GM12878 (cell line): ENCODE results near the gene PRR7. TPM values are rescaled to one million over a fixed set of nuclear protein-coding genes. Genes with fewer than 3 reads are reported as not detected.

ENCODE experiments used
- ATF7 ChIP-seq: fragments of 450-650 bp; IDR thresholded peaks from 2 replicates; pipeline ENCODE4 v1.6.1; 2016; ENCODE audit warnings: low read depth, mild to moderate bottlenecking
- EED ChIP-seq: sonication (generic); IDR thresholded peaks from 2 replicates; pipeline ENCODE4 v1.6.1; 2016; ENCODE audit warnings: antibody characterized with exemption, low read depth
- IKZF1 ChIP-seq: fragments of 450-650 bp; conservative IDR thresholded peaks from 2 replicates; pipeline ENCODE4 v1.6.1; 2017; ENCODE audit warnings: antibody characterized with exemption, mild to moderate bottlenecking
- MTA3 ChIP-seq: IDR thresholded peaks from 2 replicates; pipeline ENCODE4 v1.6.1; 2012; ENCODE audit warnings: low read length, inconsistent platforms, borderline replicate concordance
- NBN ChIP-seq: fragments of 450-650 bp; IDR thresholded peaks from 2 replicates; pipeline ENCODE4 v1.6.1; 2016
- POLR2AphosphoS2 ChIP-seq: IDR thresholded peaks from 2 replicates; pipeline ENCODE4 v1.6.1; 2011; ENCODE audit warnings: low read depth, mild to moderate bottlenecking, low read length, improper control_type of control experiment, moderate library complexity
- RAD21 ChIP-seq: IDR thresholded peaks from 2 replicates; pipeline ENCODE4 v1.6.1; 2011; ENCODE audit warnings: mild to moderate bottlenecking, low read depth, low read length, moderate library complexity; ENCODE audit not compliant: insufficient read depth
- RBBP5 ChIP-seq: fragments of 200-600 bp; sonication (generic); conservative IDR thresholded peaks from 2 replicates; pipeline ENCODE4 v1.6.1; 2016
- polyA plus RNA-seq, 11 experiments: library from polyadenylated mRNA; depleted of rRNA in 4 of 11; unstranded in 6 of 11; stranded (reverse) in 5 of 11; fragments of >200 nt; fragmentation: Nextera tagmentation in 4 of 11; fragmentation: Illumina TruSeq in 1 of 11; extraction: Ambion mirVana in 4 of 11; extraction: Trizol in 1 of 11; gene quantifications; 1 replicate in 1 of 11; 2 replicates in 10 of 11; pipeline versions ENCODE4 v1.2.1 to v1.2.3, GENCODE V29; 2011 to 2016; ENCODE audit warnings: inconsistent platforms in 2 of 11, missing spikeins in 2 of 11, low read depth in 1 of 11
- total RNA-seq, 4 experiments: library from RNA; depleted of rRNA in 3 of 4; stranded (reverse); fragments of >200 nt in 3 of 4; fragmentation: Illumina TruSeq in 1 of 4; extraction: Trizol in 1 of 4; gene quantifications; 2 replicates each; pipeline versions ENCODE4 v1.2.1 to v1.2.3, GENCODE V29; 2013 to 2021
- TF ChIP-seq, protein P1 (sequence below): IDR thresholded peaks from 2 replicates; pipeline ENCODE4 v1.6.1; 2012; ENCODE audit warnings: low read depth, low read length, improper control_type of control experiment
- TF ChIP-seq, protein P2 (sequence below): fragments of 450-650 bp; conservative IDR thresholded peaks from 2 replicates; pipeline ENCODE4 v1.6.1; 2017; ENCODE audit warnings: mild to moderate bottlenecking, moderate library complexity

The PRR7 gene
- total and polyA plus RNA-seq, 10 of the 15 experiments (the other 5 are each of a cell fraction or from before 2014, with no cell fraction given): 0.09 to 18.8 (median 4.6) TPM; not detected in 2

DNA sequence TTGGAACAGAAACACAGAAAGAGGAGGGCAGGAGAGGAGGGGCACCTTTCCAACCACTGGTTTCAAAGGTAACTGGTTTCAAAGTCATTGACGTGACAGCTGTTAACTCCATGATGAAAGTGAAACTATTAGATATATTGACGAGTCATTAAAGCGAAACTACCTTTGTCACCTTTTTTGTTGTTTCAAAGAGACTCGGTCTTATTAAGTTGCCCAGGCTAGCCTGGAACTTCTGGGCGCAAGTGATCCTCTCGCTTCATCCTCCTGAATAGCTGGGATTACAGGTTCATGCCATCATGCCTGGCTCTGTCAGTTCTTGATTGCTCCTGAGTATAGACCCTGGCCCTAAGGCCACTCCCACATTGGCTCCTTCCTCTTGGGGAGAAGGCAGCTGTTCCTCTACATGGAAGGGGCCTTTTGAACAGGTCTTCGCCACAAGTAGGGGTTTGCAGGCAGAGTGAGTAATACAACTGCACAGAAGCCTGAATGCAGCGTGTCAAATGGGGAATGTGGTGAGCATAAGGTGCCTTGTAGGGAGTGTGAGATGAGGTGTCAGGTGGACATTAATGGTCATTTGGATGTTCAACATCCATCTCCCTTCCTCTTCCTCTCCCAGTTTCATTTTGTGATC lies 33.9 kb upstream of the PRR7 start (continued):
- TF ChIP-seq, protein P1, sequence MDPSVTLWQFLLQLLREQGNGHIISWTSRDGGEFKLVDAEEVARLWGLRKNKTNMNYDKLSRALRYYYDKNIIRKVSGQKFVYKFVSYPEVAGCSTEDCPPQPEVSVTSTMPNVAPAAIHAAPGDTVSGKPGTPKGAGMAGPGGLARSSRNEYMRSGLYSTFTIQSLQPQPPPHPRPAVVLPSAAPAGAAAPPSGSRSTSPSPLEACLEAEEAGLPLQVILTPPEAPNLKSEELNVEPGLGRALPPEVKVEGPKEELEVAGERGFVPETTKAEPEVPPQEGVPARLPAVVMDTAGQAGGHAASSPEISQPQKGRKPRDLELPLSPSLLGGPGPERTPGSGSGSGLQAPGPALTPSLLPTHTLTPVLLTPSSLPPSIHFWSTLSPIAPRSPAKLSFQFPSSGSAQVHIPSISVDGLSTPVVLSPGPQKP: no peak
- TF ChIP-seq ATF7 (peak; percentile 73; the same call in 1 of the 2 replicates), EED (peak; percentile 53; the same call in 1 of the 2 replicates), POLR2AphosphoS2 (no peak), IKZF1 (peak; percentile 72), RAD21 (no peak), NBN (peak; percentile 83; the same call in 1 of the 2 replicates), RBBP5 (peak; percentile 83; the same call in 1 of the 2 replicates), MTA3 (0 out of 2 replicates have a peak, but pooled peaks have one; percentile 31)
- TF ChIP-seq, protein P2, sequence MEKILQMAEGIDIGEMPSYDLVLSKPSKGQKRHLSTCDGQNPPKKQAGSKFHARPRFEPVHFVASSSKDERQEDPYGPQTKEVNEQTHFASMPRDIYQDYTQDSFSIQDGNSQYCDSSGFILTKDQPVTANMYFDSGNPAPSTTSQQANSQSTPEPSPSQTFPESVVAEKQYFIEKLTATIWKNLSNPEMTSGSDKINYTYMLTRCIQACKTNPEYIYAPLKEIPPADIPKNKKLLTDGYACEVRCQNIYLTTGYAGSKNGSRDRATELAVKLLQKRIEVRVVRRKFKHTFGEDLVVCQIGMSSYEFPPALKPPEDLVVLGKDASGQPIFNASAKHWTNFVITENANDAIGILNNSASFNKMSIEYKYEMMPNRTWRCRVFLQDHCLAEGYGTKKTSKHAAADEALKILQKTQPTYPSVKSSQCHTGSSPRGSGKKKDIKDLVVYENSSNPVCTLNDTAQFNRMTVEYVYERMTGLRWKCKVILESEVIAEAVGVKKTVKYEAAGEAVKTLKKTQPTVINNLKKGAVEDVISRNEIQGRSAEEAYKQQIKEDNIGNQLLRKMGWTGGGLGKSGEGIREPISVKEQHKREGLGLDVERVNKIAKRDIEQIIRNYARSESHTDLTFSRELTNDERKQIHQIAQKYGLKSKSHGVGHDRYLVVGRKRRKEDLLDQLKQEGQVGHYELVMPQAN: 0 out of 2 replicates have a peak, but pooled peaks have one; percentile 21
- TF ChIP-seq, all 136 proteins: peak for 35
